GM12891 (cell line): ENCODE results near the gene TRANK1.

Experiments used
- PAX5 ChIP-seq: IDR thresholded peaks from 2 replicates; pipeline ENCODE4 v1.6.1; 2011; ENCODE audit warnings: low read length, moderate library complexity, mild to moderate bottlenecking; ENCODE audit not compliant: insufficient read depth, severe bottlenecking
- POLR2A ChIP-seq: IDR thresholded peaks from 2 replicates; pipeline ENCODE4 v1.6.1; 2011; ENCODE audit warnings: low read depth, low read length, control low read depth
- POLR2AphosphoS5 ChIP-seq: IDR thresholded peaks from 2 replicates; pipeline ENCODE4 v1.6.1; 2011; ENCODE audit warnings: low read depth, low read length, control low read depth
- SPI1 ChIP-seq: IDR thresholded peaks from 2 replicates; pipeline ENCODE4 v1.6.1; 2011; ENCODE audit warnings: low read depth, low read length, control low read depth
- TAF1 ChIP-seq: IDR thresholded peaks from 2 replicates; pipeline ENCODE4 v1.6.1; 2011; ENCODE audit warnings: low read depth, low read length, control low read depth

GRCh38 chr3:36814066-36814717 lies 130.7 kb downstream of the TRANK1 start:
- TF ChIP-seq POLR2AphosphoS5 = no peak
- TF ChIP-seq SPI1 = no peak
- no peak for TF ChIP-seq POLR2A
- TF ChIP-seq TAF1 = no peak
- no peak for TF ChIP-seq PAX5
